ENCODE measurements around the gene LCP2.

DNA sequence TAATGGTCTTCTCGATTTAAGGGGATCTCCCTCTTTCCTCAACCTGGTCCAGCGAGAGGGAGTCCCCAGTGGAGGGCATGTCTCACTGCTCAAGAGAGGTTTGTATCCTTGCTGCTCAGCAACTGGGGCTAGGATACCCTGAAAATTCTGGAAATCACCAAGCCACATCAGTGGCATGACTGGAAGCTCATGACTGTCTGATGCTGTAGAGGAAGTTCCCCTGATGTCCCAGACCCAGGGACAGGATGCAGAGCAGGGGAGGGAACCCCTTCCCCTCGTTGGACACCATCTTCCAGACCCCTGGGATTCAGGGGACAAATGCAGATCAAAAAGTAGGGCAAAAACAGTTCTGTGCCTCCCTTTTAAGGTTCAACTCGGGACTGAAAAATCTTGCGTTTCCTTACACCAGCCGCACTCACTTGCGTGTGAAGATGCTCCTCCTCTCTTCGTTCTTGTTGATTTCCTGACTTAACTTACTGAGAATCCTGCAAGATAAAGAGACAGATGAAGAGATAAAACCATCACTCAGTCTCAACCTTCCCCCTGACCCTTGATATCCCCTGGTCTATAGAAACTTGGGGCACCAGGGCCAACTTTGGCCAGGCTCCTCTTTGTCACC is 22.1 kb downstream of the LCP2 start:
- TF ChIP-seq EZH2 (IDR thresholded peaks at IDR 0.05; ENCODE audit: low read length, unreplicated experiment): no peak
- TF ChIP-seq, protein P1, sequence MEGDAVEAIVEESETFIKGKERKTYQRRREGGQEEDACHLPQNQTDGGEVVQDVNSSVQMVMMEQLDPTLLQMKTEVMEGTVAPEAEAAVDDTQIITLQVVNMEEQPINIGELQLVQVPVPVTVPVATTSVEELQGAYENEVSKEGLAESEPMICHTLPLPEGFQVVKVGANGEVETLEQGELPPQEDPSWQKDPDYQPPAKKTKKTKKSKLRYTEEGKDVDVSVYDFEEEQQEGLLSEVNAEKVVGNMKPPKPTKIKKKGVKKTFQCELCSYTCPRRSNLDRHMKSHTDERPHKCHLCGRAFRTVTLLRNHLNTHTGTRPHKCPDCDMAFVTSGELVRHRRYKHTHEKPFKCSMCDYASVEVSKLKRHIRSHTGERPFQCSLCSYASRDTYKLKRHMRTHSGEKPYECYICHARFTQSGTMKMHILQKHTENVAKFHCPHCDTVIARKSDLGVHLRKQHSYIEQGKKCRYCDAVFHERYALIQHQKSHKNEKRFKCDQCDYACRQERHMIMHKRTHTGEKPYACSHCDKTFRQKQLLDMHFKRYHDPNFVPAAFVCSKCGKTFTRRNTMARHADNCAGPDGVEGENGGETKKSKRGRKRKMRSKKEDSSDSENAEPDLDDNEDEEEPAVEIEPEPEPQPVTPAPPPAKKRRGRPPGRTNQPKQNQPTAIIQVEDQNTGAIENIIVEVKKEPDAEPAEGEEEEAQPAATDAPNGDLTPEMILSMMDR (conservative IDR thresholded peaks at IDR 0.05; ENCODE audit: low read depth, low read length): no peak
